Stimulated activated CD4-positive, alpha-beta T cell treated with anti-CD3 and anti-CD28 coated beads, Interleukin-12 subunit alpha, Interleukin-12 subunit beta, amount 100 ng/mL, for 48 hours (primary cell): ENCODE measurements around the gene TREX2.

Experiments used
- DNase-seq, 3 donors: peaks; one replicate each; pipeline ENCODE4 v3.0.0-alpha.2; 2020; ENCODE audit warnings: low read depth in 2 of 3, low spot score in 1 of 3

TREX2 gene

DNA sequence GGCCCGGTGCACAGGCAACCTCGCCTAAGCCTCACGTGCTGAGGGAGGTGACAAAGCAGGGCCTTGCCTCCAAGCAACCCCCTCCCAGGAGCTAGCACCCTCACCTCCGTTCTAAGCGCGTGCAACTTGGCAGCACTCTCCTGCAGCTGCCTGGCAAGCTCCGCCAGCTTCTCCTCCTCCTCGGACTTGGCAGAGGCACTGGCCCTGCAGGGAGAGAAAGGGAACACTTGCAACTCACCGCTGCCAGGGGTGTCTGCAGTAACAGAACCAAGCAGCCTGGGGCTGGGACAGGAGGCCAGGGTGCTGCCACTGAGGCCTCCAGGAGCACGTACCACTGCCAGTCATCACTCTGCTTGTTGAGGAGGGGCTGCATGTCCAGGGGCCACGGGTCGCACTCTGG is 10.3 kb upstream of the TREX2 start:
- no peak for DNase-seq

DNA sequence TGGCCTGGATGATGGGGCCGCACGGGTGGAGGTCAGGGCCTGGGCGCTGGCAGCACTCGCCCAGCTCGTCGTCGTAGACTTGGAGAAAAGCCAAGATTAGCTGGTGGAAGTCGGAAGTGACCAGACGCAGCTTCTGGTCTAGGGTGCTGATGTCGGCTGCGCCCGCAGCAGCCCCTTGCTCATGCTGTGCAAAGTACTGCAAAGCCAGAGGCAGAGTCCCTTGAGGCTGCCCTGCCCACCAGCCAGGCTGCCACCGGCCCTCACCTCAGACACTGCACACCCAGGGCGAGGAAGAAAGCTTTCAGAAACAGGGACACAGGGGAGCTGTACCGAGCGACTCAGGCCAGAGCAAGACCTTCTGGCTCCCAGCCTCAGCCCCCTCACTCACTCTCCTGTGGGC is 9.7 kb upstream of the TREX2 start:
- DNase-seq: no peak

DNA sequence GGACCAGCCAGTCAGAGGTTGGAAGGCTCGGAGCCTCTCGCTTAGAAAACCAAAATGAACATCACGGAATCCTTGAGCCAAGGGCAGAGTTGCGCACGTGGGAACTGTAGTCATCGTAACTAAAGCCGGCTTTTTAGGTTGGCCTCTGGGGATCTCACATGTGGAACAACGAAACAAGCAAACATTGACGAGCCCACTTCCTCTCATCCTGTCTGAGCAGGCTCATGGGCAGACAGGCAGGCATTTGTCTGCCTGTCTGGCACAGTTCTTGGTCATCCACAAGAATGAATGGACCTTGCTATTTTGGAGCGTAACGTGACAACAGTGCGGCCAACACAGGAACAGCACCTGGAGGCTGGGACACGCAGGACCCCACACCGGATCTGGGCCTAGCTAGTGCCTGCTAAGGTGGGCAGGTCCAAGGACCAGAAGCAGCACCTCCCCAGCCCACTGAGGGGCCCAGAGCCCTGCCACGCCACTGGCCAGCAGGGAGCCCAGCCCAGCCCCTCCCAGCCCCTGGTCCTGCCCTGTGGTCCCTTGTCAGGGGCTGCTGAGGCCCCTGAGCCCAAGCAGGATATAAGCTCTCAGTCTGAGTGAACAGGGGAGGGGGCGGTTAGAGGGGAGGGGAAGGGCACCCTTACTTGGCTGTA is 9.2 kb upstream of the TREX2 start:
- no peak for DNase-seq

DNA sequence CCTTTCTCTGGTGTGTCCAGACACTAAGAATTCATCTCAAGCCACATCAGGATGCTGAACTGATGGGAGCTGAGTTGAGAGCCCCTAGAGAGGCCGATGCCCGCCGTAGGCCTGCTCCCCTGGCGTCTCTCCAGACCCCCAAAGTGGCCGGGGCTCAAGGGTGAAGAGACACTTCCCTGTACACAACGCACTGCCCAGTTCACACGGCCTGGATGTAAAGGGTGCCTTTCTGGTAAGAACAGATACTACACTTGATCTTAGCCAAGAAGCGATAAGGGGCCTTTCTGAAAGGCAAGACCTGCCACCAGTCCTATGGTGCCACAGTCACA is 5.1 kb upstream of the TREX2 start:
- no peak for DNase-seq

DNA sequence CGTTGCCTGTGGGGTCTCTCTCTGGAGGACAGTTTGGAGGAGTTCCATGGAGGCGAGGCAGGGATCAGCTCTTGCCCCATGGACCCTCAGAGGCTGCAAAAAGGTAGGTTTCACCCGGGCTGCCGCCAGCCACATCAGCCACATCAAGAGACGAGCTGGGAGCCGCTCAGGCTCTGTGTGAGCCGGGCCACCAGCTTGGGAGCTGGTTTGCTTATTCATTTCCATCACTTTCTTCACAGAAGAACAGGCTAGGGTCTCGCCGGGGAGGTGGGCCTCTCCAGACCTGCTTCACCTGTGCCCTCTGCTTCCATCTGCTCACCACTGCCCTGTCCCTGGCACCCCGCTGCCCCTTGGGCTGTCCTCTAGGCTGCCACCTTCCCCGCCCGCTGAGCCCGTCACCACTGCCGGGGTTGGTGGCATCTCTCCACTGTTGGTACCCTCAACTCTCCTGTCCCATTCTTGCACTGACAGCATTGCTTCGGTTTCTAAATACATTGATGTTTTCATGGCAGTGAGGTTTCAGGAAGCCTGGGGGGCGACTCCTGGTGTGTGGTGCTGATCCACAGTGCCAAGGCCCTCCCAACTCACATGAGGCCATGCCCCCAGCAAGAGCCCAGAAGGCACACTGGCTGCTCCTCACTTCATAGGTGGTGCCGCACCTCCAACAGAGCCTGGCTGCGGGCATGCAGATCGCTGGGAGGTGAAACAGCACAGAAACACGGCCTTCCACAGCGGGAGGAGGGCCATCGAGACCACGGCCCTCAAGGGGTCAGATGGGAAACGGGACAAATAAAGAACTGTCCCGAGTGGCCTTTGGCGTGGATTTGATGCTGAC is 4.5 kb upstream of the TREX2 start:
- DNase-seq: no peak

DNA sequence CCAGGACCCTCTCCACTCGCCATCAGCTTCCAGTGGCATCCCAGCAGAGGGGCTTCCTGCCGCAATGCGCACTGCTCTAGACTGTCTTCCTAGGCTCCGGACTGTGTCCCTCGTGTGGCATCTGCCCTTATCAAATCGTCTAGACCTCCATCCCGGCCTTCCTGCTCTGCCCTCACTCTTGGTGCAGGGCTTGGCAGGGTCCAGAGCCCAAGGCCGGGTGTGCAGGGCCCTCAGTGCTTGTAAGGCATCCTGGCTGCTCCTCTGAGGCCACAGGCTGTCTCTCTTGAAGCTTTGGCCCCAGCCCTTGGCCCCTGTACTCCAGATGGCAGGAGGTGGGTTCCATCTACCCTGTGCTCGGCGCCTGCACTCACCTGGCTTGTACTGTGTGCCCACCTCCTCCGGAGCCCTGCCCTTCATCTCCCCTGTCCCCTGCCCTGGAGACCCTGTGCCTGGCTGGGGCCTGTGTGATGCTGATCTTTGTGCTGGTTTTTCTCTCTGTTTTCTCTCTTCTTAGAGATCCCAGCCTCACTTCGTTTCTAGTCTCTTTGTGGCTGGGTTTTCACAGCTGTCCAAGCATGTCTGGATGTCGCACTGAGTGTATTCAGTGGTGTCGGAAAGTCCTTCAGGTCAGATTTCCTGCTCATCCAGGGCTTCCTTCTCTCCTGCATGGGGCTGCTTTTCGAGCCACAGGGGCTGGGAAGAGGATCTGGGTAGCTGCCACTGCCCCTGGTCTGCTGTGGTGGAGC is 3.7 kb upstream of the TREX2 start:
- no peak for DNase-seq

DNA sequence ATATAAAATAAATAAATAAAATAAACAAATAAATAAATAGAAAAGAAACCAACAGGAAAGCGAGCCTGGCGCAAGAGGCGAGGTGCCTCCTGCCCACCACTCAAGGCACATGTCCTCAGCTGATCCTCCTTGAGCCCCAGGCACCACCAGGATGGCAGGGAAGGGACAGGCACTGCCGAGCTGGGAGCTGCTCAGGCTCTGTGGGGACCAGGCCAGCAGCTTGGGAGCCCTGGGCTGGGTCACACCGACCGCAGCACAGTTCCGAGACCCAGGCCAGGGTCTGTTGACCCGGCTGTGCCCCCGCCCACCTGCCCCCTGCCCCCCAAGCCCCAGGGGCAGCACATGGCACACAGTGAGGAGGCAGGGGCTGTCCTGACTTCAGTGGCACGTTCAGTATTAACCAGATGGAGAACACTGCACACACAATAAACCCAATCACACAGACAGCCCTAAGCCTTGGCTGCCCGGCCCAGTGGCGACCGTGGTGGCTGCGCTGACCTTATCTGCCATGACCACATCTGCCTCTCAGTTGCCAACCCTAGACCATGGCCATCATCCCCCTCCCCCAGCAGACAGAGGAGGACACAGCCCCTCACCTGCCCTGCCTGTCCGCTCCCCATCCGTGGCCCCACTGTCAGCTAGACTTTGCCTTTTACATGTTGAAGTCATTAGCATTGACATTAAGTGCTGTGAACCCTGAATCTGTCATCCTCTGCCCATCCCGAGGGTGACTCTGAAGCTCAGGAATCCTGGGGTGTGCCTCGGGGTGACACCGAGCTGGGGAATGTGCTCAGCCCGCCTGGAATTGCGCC is 2.9 kb upstream of the TREX2 start:
- no peak for DNase-seq

DNA sequence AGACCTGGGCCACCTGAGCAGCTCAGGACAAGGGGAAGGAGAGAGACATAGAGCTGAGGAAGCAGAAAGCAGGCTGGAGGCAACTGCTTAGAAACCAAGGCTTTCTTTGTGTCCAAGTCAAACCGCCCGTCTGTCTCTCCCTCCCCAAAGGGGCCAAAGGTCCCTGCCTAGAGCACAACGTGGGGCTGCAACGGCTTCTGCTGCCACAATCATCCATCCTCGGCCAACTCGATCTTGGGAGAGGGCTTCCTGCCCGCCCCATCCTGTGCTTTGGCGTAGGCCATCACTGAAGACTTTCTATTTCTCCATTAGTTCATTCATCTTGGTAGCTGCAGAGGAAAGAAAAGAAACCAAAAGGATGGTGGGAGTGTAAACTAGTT is 1.7 kb upstream of the TREX2 start:
- DNase-seq: no peak

DNA sequence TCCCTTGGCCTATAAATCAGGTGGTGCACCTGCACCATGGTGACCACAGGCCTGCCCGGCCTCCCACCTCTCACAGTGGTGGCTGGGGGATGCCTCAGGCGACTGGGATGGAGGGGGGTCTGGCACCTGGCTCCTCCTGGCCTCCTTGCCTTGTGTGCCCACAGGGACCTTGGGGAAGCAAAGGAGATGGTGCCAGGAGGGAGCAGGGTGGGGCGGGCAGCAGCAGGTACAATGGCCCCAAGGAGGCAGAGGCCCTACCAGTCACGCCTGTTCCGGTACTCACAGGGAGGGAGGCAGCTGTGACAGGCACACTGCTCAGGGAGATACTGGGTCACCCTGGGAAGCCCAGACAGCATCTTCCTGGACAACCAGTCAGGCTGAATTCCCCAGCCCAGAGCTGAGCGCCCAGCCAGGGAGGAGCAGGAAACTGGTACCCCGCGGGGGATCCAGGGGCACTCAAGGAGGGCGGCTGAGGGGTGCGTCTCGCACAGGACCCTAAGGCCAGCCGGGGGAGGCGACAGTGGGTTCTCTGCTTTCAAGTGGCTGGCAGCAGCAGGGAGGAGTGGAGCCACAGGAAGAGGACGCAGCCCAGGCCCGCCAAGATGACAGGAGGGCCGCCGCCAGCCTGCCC is 1.2 kb upstream of the TREX2 start:
- DNase-seq: no peak

DNA sequence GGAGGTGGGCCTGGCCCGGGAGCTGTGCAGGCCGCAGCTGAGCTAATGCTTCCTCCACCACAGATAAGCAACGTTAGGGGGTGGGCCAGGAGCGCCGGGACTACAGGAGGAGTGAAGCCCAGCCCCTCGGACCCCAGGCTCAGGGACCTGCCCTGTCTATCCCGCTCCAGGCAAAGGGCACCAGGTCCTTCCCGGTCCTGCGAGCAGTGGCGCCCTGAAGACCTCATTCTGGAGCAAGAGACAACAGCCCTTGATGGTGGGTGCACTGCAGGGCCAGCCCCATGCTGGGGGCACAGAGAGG is 730 bp upstream of the TREX2 start:
- no peak for DNase-seq

DNA sequence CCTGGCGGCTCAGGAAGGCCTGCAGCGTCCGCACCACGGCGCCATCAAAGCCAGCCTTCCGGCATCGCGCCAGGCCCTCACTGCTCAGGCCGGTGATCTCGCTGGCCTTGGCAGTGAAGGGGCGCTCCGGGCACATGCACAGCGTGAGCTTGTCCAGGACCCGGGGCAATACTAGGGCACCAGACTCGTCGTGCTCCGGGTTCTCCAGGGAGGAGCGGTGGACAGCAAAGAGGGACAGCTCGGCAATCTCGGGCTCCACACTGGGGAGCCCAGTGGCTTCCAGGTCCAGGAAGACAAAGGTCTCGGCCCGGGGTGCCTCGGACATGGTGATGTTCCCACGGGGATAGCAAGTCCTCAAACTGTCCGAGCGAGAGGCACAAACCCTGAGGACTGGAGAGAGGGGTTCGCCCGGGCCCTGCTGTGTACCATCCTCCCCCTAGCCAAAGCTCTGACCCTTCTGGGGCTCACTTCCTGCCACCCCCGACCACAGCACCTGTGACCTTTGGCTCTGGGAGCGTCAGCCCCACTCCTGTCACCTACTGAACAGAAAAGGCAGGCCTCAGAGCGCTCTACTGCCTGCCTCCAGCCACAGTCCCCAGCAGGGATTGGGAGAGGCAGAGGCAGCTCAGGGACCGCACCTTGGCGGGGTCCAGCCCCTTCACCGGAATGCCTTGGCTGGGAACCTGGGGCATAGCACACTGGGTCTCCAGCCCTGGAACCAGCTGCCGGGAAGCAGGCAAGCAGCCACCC is 575 bp downstream of the TREX2 start:
- DNase-seq: no peak

DNA sequence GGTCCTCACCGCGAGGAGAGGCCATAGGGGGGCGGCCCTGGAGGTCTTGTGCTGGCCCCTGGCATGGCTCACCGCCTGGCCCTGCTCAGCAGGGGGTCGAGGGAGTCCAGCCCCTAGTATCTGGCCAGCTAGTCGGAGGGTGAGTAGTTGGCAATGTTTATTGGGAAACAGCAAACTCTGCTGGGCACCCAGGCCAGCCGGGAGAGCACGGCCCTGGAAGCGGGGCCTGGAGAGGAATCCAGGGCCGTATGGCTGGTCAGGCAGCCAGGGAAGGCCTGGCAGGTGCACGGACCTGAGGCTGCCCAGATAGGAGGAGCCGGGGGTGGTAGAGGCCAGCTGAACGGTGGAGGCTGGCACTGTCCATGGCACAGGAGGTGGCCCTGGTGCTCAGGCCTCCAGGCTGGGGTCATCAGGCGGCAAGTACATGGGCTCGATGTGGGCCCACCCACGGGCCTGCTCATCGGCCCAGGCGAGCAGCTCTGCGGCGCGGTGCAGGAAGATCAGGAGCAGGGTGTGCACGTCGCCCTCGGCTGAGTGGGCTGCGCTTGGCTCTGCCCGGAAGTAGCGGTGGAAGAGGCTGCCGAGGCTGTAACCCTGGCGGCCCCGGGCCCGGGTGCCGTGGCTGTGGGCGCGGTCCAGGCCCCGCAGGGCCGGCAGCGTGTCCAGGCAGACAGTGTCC is 1.4 kb downstream of the TREX2 start:
- no peak for DNase-seq

DNA sequence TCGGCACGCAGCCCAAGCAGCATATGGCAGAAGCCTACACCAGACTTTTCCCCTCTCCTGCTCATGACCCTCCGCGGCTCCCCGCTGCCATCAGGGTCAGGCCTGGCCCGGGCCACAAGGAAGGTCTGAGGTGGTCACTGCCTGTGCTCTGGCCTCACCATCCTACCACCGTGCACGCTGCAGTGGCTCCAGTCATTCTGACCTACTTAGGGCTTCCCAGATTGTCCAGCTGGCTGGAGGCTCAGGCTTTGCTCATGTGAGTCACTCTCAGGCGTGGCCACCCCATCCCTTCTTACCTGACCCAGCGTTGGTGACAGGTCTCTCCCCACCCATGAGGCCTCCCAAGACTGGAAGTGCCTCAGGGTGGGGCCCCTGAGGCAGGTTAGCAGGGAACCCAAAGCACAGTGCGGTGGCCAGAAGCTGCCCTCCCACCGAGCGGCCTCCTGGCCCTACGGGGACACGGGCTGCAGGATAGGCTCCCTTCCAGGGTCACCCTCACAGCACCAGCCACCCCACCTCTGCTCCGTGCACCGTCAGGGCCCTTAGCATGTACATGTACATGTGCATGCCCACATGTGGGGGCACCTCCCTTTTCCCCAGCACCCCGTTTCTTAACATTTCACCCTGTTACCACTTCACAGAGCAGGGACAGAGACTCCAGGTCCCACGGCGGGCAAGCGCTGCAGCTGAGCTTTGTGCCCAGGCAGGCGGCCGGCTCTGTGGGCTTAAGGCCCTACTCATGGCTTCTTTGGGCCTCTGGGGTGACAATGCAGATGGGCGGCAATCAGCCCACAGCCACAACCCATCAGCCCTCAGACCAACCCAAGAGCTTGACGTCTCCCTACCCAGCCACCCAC is 2.2 kb downstream of the TREX2 start:
- no peak for DNase-seq

DNA sequence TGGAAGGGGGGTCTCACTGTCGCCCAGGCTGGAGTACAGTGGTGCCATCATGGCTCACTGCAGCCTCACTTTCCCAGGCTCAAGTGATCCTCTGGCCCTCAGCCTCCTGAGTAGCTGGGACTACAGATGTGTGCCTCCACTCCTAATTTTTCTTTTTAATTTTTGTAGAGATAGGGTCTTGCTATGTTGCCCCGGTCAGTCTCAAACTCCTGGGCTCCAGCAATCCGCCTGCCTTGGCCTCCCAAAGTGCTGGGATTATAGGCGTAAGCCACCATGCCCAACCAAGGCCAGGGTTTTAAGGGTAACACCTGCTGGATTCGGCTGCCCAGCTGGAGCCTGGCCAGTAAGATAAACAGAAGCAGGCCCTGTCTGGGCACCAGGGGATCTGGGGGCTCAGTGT is 3.4 kb downstream of the TREX2 start:
- DNase-seq: no peak

DNA sequence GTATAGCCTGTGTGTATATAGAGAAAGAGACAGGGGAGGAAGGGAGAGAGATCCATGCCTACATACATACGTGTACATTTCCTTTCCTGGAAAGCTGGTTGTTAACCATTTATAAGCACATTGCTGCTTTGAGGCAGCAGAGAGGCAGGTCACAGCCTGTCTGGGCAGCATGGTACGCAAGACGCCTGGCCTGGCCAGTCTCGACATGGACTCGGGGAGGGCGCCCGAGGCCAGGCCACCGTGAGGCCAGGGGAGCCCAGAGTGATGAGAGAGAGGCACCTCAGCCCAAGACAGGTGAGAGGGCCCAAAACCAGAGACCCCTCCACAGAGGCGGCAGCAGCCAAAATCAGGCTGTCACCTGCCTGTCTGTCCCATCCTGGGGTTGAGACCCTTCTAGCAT is 3.9 kb downstream of the TREX2 start:
- DNase-seq: no peak

DNA sequence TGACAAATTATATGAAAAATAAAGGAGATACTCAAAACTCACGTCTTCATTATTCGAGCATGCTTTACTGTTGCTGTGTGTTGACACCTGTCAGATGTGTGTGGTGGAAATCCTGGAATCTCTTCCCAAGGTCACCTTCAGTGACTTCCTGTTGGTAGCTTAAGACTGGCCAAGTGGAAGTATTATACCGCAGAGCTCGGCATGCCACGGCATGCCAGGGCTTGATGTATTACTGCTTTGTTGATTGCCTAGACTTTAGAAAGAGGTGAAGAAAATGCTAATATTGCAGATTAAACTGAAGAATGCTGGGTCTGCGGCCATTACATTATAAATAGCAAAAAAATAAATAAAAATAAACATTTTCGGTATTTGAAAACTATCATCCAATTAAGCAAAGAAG is 4.6 kb downstream of the TREX2 start:
- no peak for DNase-seq

DNA sequence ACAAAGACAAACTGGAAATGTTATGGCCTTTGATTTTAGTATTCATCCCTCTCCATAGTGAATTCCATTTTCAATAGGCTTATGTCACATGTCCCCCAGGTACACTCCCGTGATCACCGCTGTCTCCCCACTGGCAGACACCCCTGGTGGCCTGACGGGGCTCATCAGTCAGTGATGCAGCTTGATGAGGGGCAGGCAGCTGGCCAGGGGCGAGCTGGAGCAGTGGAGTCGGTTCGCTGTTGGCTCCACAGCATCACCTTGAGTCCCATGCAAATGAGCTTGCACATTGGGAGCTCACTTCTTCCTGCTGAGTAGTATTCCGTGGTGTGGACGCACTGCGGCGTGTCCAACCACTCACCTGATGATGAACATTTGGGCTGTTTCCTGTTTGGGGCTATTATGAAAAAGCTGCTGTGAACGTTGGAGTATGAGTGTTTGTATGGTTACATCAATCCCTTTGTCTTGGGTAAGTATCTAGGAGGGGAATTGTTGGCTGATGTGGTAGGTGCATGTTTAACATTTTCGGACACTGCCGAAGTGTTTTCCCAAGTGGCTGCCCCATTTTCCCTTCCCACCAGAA is 5.2 kb downstream of the TREX2 start:
- DNase-seq: no peak

DNA sequence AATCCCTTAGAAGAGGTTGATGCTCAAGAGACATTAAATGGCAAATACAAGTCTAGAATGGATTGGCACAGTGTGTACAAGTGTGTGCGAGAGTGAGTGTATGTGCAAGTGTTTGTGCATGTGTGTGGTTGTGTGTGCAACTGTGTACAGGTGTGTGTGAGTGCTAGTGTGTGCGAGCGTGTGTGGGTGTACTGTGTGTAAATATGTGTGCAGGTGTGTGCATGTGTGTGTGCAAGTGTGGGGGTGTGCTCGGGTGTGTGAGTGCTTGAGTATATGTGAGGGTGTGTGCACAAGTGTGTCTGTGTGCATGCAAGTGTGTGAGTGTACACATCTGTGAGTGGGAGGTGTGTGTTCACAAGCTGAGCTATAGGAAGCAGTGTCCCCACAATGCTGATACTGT is 5.9 kb downstream of the TREX2 start:
- no peak for DNase-seq

DNA sequence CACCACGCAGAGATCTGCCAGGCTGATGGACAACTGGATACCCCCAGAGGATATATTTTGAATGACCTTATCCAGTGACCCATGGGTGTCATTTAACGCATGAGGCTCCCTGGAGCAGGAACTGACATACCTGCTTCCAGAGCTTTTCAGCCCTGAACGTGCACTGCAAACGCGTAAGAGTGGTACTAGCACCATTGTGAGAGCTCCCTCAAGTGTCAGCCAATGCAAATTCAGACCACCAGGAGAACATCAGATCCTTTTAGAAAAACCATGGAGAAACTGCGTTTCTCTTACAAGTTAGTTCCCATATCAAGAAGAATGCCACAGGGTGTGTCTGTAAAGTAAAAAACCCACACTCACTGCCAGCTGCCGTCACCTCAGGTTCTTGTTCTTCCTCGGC is 7.3 kb downstream of the TREX2 start:
- no peak for DNase-seq
